Stimulated activated CD8-positive, alpha-beta memory T cell treated with anti-CD3 and anti-CD28 coated beads, Interleukin-4, amount 100 ng/mL, for 1 hour (primary cell): ENCODE results near the gene CCDC27.

Source experiments
- DNase-seq, 2 donors: peaks; one replicate each; pipeline ENCODE4 v3.0.0-alpha.2; 2020; ENCODE audit warnings: low read depth in 2 of 2, low spot score in 1 of 2

CCDC27 gene

GRCh38 chr1:3817138-3817740, 65.0 kb downstream of the CCDC27 start:
- no peak for DNase-seq

DNA sequence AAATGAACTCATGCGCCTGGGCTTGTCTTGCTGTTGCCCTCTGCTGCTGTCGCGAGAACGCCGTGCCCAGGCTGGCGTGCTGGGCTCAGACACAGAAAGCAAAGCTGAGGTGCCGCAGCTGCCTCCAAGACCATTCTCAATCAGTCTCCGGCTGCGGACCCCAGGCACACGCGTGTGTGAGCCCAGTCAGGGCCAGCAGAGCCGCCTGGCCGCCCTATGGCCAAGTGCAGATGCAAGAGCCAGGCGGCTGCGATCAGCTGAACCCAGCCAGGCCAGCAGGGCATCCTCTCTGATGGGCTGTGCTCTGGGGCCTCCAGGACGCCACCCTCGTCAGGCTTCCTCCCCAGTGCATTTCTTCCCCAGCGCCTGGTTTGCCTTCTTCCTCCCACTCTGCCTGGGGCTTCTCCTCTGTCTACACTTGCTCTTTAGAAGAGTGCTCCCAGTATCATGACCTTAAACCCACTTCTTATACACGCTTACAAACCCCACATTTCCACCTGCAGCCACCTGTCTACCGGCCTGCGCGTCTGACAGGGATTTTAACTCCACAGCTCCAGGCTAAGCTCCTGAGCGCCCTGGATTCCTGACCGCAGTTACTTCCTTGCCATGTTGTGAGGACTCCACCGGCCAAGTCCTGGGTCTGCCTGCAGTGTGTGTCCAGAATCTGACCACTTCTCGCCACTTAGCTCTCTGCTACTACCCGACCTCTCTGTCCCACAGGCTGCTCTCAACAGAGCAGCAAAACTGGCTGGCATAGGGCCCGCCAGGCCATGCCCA, 65.8 kb downstream of the CCDC27 start:
- no peak for DNase-seq

DNA sequence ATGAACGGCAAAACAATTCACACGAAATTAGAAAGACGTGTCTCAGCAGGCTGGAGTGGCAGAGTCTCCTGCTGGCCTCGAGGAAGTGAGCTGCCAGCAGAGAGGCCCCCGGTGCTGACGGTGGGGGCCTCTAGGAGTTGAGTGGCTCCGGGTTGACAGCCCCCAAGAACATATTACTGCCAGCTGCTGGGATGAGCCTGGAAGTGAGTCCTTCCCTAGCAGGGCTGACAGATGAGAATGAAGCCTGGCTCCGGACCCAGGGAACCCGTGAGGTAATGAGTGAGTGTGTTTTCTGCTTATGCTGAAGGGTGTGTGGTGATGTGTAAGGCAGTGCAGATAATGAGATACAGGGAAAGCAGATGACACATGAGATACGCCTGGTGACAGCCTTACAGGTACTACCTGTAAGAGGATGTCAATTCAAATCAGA, 67.5 kb downstream of the CCDC27 start:
- no peak for DNase-seq

DNA sequence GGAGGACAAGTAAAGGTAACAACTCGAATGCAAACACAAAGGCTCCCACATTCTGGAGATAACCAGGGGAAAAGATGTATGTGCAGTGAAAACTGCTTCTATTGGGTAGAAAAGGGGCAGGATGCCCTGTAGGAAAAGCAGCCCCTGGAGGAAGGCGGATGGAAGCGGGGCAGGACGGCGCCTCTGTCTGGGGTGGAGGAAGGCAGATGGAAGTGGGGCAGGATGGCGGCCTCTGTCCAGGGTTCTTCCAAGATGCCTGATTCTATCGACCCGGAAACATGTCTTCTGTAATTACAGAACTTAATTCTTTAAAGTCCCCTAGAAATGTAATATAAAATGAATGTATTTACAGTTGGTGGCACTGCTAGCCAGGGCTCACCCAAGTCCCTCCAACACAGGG, 68.1 kb downstream of the CCDC27 start:
- DNase-seq: no peak

GRCh38 chr1:3821004-3821403, 68.8 kb downstream of the CCDC27 start:
- no peak for DNase-seq
